M059J (cell line): ENCODE measurements around the gene RGS3. TPM values are rescaled to one million over a fixed set of nuclear protein-coding genes. Genes with fewer than 3 reads are reported as not detected.

Experiments used
- DNase-seq: peaks from one replicate; pipeline ENCODE4 v3.0.0-alpha.2; 2012; ENCODE audit warnings: low read depth
- total RNA-seq: library from RNA; depleted of rRNA; stranded (reverse); fragments of >200 nt; shearing (Covaris generic); gene quantifications from 2 replicates; pipeline ENCODE4 v1.2.3, GENCODE V29; 2014

RGS3 gene
- total RNA-seq, 1 experiment from 2014 or later, result 137 TPM

DNA sequence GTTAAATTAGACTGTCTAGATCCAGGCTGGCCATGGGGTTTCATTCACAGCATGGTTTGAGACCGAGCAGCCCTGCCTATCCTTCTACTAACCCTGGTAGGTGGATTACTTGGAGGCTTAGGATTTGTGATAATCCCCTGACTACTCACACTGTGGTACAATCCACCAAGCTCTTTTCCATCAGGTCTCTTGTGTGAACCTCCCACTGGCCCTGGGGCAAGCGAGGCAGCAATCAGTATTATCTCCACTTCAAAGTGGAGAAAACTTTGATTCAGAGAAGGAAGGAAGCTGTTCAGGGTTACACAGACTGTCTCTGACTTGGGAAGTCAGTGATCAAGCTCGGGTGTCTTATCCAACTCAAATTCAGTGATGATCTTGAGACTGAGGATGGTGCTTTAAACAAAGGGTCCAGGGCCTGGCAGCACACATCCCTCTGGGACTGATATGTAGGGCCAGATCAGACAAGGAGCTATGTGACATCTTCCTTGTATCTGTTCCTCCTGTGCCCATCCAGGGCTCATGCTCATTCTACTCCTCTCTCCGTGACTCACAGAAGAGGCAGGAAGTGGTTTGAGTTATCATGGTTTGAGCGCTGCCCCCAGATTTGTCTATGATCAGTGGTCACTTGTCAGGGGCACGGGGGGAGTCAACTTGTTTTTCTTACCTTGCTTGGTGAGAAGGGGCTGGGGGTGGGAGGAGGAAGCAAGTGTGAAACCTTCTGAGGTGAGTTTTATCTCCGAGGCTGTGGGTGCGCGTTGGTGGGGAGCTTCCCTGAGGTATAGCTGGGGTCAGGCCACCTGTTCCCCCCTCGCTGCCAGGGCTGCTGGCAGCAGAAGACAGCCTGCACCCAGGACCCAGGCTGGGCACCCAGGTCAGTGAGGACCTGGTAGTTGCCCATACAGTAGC is 48.6 kb downstream of the RGS3 start:
- DNase-seq, result peak; percentile 77

DNA sequence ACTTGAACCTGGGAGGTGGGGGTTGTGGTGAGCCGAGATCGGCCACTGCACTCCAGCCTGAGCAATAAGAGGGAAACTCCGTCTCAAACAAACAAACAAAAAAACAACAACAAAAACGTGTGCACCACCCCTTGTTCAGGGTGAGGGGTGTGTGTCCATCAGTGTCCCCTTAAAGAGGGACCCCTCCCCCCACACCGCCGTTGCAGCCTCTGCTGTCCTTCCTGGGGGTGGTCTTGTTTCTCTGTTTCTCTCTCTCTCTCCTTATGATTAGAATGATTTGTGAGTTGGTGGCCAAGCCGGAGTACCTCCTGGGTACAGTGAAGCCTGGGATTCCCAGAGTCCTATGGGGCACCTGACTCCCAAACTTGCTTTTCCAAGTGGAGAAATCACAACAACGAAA is 49.6 kb downstream of the RGS3 start:
- no peak for DNase-seq

DNA sequence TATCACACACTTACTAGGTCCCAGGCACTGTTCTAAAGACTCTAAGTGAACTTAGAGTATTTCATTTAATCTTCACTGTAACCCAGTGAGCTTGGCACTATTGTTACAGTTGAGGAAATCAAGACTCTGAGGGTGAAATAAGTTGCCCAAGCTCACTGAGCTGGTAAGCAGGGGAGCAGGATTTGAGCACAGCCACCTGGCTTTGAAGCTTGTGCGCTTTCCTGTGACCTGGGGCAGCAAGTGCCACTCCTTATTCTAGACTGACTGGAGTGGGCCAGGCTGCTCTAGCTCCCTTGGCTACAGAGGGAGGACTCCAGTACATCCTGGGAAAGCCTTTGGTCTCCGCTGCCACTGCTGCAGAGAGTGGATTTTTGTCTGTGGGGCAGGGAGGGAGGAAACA is 50.0 kb downstream of the RGS3 start:
- no peak for DNase-seq

DNA sequence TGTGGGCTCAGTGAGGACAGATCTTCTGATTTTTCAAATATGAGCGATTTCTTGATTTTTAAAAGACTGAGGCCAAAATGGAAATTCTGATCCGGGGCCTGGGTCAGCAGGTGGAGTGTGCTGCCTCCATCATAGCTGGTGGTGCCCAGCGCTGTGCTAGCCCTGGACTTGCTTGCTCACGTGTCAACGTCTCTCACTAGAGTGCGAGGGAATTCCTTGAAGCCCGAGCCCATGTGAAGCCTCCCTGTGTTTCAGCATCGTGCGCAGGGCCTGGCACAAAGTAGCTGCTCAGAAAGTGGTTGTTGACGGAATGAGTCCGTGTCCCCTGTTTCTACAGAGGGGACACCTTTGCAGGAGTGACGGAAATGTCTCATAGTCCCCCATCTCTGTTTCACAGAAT is 50.5 kb downstream of the RGS3 start:
- DNase-seq, result no peak

DNA sequence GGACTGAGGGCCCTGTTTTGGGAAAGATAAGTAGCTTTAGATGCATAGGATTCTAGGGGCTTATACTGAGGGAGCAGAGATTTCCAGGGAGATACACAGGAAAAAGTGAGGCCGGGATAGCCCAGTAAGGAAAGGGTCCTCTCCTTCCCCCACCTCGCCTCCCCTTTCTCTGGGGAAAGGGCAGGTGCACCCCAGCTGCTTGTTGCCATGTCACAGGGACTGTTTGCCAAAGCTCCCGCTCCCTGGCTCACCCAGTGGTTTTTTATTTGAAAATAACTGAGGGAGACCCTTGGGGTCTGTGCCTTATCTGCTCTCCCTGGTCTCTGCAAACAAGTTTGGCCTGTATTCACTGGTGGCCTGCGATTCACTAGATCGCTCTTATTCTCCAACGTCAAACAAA is 51.2 kb downstream of the RGS3 start:
- DNase-seq, result no peak

DNA sequence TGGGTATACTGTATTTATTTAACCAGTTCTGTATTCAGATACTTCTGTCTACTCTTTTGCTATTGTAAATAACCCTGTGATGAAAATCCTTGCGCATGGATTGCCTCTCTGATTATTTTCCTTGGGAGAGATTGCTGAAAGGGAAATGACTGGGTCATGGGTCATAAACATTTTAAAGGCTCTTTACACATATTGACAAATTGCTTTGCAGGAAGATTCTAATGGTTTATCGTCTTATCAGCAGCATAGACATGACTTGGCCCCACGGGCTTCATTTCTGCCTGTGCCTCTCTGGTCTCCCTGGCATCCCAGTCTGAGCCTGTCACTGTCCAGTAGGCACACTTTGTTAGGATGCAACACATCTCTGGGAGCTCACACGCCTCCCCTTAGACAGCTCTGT is 52.3 kb downstream of the RGS3 start:
- DNase-seq, result no peak

DNA sequence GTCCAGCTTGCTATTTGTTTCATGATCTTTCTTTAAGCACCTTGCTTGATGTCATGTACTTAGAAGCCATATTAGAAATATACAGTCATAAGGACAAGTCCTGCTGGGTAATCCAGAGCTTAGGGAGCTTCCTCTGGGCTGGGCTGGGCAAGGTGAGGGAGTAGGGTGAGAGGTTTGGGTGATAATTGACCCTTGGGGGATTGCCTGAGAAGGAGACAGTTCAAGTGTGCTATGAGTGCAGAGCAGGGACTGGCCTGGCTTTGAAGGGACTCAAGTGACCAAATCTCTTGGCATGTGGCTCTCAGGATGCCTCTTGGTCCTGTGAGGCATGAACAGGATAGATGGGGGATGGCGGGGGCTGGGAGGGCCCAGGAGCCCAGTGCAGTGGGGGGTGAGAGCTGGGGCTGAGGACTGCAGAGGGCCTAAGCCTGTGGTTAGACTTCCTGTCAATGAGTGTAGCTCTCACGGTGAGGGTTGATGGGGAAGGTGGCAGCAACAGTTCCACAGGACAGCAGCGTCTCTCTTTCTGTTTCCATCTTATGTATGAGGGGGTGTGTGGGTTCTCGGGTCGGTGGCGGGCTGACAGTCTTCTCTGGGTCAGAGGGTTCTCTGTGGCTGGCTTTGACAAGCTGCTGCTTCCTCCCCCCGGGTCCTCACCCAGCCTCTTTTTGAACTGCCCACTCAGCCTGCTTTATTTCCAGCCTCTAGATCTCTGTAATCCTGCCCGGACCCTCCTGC is 53.5 kb downstream of the RGS3 start:
- peak; percentile 82 for DNase-seq

DNA sequence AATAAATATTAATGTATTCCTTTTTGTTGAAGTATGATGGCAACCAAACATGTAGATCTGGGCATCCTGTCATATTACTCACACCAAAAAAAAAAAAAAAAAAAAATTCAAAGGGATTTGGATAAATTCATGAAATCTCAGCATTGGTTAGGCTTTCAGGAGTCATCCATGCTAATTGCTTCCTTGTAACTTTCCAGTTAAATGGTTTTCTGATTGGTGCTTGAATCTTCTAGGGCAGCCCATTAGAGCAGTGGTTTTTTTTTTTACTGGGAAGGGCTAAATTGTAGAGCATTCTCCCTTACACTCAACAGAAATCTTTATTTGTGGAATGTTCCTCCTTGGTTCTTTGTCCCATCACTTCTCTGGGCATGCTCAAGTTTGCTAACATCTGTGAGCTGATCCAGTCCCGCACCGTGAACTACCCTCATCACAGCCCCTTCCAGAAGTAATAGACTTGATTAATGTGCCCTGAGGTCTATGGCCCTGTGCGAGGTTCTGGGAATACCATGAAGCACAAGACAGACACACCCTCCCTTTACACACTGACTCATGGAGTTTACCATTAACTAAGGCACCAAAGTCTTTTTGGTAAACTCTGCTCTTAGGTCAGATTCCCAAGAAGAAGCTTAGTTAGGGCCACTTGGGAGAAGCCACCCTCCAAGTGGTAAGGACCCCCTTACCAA is 56.0 kb downstream of the RGS3 start:
- DNase-seq, result peak; percentile 79

DNA sequence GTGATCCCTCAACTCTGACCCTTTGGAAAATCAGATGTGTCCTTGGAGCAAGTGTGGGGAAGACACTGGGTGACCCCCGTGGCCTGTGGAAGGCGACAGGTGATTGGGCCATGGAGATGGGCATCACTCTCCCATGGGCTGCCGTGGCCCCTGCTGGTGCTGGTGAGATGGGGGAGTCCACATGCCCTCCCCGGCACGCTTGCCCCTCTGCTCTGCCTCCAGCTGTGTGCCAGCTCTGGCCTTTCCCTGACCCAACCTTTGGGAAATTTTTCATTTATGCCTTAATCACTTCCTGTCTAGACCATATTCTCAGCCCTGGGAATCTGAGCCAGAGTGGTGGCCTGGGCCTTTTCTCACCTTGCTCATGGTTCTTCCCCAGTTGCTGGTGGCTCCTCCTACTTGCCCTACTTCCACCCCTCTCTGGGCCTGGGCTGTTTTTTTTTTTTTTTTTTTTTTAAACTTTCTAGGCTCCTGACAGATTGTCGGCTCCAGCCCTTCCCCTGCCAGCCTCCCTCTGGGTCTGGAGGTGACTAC is 56.6 kb downstream of the RGS3 start:
- DNase-seq, result peak; percentile 93

DNA sequence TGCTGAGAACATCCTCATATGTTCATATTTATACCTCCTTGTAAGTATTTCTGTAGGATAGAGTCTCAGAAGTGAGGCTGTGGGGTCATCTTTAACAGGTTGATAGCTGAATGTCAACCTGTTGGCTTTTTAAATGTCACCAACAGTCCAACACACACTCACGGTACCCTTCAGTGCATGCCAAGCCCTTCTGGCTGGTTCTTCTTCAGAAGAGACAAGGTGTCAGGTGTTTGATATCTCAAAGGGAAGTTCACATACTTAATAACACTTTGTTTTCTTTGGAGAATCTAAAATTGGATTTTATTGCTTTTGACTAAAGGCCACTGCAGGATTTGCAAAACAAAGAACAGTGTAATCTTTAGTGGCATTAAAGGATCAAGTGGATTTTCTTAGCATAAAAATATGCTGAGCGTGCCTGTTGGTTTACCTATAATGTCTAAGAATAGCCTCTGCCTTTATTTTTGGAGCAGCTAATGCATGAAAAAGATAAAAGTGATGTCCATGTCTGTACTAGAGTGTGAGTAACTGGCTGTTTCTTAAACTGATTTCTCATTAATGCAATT is 58.2 kb downstream of the RGS3 start:
- no peak for DNase-seq

DNA sequence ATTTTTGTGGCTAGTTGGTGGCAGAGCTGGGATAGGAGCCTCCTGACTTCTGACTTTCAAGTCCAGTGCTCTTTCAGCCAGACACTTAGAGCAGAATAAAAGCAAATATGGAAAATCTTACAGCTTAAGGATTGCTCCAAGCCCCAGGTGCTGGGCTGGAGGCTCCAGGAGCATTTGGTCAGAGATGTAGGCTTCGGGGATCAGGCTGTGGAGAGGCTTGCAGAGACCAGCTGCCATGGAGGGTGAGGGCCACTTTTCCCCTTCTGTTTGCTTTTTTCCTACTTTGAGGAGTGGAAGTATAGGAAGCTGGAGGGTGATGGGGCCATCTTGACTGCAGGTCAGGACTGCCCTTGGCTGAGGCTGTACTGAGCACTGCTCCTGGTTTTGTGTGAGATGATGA is 58.9 kb downstream of the RGS3 start:
- no peak for DNase-seq

DNA sequence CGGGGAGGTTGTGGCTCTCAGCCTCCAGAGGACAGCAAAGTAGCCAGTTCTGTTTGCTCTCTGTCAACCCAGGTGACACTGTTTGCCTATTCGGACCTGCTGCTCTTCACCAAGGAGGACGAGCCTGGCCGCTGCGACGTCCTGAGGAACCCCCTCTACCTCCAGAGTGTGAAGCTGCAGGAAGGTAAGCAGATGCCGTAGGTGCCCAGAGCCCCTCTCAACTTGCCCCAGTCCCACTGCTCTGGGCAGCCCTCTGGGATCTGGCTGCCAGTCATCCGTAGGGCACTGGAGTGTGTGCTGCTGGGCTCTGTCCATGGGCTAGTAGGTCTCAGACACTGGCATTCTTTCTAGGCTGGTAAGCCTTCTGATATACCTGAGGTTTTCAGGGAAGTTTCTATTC is 59.3 kb downstream of the RGS3 start:
- DNase-seq, result no peak

DNA sequence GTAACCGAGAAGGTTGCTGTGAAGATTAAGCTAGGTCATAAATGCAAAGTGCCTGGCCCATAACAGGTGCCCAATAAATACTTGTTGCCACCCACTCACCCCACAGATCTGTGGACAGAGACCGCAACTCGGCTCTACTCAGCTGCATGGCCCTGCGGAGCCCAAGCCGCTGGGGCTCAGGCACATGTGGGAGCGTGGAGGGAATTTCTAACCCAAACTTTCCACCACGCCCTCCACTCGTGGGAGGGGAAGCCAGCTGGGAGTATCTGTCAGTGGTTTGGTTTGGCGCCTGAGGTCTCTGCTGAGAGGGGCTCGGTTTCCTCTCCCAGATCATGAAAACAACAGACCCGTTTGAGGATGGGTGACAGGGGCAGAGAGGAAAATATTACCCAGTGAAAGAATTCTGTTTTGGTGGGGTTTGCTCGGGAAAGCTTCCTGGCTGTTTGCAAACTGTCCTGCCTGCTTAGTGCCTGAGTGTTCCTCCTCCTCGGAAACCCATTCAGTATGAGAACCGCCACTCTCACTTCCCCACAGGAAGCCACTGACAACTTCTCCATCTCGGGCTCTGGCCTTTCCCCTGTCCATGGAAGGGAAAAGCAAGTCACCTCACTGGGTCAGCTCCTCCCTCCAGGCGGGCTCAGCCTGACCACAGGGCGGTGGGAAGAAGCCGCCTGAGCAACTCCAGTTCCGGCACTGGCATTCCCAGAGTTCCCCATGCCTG is 60.1 kb downstream of the RGS3 start:
- no peak for DNase-seq

DNA sequence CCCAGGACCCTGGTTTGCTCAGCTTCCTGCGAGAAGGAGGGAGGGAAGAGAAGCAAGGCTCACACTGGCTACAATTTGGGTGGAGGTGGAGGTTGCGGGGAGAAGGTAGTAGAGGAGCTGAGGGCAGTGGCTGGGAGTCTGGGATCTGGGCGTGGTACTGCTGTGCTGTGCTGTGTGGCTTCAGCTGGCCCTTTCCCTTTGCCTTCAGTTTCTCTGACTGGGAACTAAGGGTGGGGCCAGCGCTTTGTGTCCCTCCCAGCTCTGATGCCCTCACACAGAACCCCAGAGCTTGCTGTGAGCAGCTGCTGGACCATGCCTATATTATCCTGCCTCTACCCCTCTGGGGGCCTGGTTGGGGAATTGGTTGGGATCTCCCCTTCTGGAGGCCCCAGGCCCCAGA is 60.9 kb downstream of the RGS3 start:
- no peak for DNase-seq

DNA sequence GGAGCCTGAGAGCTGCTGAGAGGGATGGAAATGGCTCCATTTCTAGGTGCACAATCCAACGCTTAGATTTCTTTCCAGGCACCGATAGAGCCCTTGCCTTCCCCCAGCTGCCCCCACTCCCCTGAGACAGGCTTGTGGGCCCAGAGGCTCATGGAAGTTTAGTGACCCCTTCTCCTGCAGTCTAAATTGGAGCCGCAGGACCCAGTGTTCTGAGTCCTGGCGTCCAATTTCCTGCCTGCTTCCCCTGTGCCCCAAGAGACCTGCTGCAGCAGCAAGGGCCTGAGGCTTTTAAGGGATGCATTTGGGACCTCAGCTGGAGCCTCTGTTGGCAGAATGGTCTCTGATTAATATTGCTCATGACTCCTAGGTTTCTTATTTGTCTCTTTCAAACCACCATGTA is 61.7 kb downstream of the RGS3 start:
- DNase-seq, result no peak

DNA sequence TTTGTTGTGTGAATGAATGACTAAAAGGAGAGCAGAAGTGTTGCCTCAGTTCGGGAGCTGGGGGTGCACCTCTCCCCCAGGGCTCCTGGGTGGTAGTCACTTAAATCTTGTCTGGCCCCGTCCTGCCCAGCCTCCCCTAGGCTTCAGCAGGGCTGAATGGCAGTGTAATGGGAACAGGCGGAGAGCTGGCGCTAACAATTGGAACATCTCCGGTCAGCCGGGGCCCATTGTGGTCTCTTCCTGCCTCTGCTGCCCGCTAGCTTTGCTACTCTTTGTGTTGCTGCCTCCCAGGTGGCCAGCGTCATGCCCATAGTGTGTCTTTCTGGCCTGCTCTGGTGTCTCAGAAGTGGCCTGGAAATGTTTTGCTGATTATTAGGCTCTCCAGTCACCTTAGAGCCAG is 62.3 kb downstream of the RGS3 start:
- DNase-seq, result no peak

DNA sequence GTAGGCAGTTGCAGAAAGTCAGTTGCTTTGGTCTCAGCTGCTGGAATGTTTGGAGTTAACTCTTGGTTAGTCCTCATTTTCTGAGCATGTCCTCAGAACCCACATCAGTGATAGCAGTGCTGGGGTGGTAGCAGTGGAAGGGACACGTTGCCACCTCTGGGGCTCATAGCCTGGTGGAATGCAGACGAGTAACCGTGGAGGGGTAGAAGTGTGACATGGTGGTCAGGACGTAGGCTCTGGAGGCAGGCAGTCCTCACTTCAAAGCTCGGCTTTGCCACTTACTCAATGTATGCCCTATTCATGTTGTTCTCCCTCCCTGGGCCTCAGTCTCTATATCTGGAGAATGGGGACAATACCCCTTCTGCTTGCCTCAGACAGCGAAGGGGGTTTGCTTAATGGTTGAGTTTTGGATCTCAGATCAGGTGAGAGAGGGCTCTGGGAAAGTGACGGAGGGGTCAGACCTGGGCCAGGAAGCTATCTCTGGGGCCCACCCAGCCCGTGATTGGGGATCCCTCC is 62.8 kb downstream of the RGS3 start:
- DNase-seq, result no peak

DNA sequence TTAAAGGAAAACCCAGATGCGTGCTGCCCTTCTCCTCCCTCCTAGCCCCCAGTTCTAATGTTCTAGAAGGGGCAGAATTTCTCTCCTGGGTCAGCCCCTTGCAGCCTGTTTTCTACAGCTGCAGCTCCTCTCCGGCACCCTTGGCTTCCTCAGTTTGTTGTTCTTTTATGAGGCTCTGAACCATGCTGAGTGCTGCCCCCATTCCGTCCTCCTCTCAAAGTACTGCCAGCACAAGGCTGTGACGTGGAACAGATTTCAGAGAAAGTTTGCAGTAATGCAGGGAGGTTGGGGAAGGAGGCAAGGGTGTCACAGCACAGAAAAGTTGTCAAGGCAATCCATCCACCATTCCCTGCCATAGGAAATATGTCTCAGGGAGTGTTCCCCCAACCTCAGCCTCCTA is 63.3 kb downstream of the RGS3 start:
- DNase-seq, result no peak

DNA sequence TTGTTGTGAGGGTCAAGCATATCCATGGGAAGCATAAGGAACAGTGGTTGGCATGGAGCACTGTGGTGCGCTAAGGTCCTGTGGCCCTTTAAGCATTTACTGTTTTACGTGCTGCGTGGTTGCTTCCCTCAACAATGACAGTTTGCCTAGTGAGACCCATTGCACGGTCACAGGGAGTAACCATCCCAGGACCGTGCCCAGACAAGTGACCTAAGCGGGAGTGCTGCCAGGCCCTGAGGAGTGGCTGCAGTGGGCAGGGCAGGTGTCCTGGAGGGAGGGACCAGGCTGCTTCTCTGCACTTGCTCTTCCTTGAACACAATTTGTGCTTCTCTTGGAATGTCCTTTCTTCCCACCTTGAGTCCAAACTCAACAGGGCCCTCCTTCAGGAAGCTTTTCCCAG is 64.6 kb downstream of the RGS3 start:
- DNase-seq, result no peak

DNA sequence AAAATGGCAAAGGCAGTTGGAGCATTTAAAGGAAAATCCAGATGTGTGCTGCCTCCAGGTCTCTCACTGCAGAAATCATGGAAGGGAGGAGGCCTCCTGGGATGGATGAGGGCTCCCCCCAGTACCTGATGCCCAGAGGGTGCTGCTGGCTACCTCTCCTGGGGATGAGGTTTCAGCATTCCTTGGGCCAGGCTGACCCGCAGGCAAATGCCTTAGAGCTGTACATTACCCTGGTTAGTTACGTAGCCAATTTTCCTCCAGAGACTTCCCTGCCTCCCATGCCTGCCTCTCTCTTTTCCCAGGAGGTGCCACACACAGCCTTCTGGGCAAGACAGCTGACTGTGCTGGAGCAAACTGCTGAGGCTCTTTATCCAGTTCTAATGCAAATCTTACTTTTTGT is 65.3 kb downstream of the RGS3 start:
- DNase-seq, result no peak

DNA sequence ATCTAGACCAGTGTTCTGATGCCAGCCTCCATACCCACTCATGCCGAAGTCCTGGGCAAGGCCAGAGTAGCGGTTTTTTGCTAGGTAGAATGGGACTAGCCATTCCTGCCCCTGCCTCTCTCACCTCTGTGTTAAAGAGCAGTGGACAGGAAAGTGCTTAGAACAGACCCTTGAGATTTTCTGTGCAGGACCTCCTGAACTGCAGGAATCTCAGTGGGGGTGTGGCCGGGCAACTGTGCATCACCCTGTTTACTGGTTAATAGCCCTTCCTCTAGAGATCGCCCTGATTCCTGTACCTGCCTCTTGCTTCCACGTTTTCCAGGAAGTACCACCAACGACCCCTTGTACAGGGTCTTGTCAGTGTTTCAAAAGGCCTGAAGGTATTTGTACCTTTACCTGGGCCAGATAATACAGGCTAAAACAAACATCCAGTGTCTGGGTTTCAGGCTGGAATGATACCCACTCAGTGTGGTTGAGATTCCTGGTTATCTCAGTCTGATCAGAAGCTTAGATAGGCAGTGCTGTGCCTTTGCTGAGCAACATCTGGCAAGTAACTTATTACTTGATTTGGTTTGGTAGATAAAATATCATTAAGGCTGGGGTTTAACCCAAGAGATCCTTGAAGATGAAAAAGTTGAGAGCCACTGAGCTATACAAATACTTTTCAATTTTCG is 65.9 kb downstream of the RGS3 start:
- no peak for DNase-seq
